PC-9 (cell line): Measurements from ENCODE around the gene ING2. TPM values are rescaled to one million over a fixed set of nuclear protein-coding genes. Genes with fewer than 3 reads are reported as not detected.

Source experiments
- BruUV-seq: library from RNA; stranded (reverse); fragments of 400-500 nt; replicated peaks from 2 replicates; lab custom pipeline; 2021; lab: Mats Ljungman, UMichigan
- CTCF ChIA-PET: fragments of 300-600 bp; sonication (Branson Sonifier 250); formaldehyde crosslinking; loops from one replicate; lab custom pipeline; 2022; ENCODE audit warnings: antibody characterized with exemption; lab: Charles Lee
- POLR2A ChIA-PET: fragments of 300-600 bp; sonication (Branson Sonifier 250); formaldehyde crosslinking; loops from one replicate; lab custom pipeline; 2022; ENCODE audit warnings: antibody characterized with exemption; ENCODE audit not compliant: unreplicated experiment; lab: Charles Lee
- DNase-seq, 2 experiments: peaks; one replicate each; pipeline versions ENCODE4 v3.0.0 to v3.0.0-alpha.2; 2015 to 2022; ENCODE audit warnings: mixed read lengths in 1 of 2
- H2AFZ ChIP-seq: fragments of 200-600 bp; sonication (generic); 2 replicates; pipeline ENCODE4 v1.8.1; 2017; ENCODE audit warnings: antibody characterized with exemption
- H3F3A ChIP-seq: fragments of 200-600 bp; sonication (generic); 2 replicates; pipeline ENCODE4 v1.8.1; 2017; ENCODE audit warnings: antibody characterized with exemption, mild to moderate bottlenecking, low read depth; ENCODE audit not compliant: insufficient read depth
- H3K27ac ChIP-seq: fragments of 200-600 bp; sonication (generic); 2 replicates; pipeline ENCODE4 v1.6.1; 2016; ENCODE audit warnings: mixed run types
- H3K27me3 ChIP-seq: fragments of 200-600 bp; sonication (generic); 2 replicates; pipeline ENCODE4 v1.6.1; 2016; ENCODE audit warnings: low read depth, mixed run types; ENCODE audit not compliant: insufficient read depth
- H3K36me3 ChIP-seq: fragments of 200-600 bp; sonication (generic); 2 replicates; pipeline ENCODE4 v1.6.1; 2016; ENCODE audit warnings: low read depth, mixed run types
- H3K4me1 ChIP-seq: fragments of 200-600 bp; sonication (generic); replicated peaks from 2 replicates; pipeline ENCODE4 v1.6.1; 2016; ENCODE audit warnings: mixed run types; ENCODE audit not compliant: insufficient read depth
- H3K4me2 ChIP-seq: fragments of 200-600 bp; sonication (generic); 2 replicates; pipeline ENCODE4 v1.6.1; 2017; ENCODE audit warnings: mixed run types
- H3K4me3 ChIP-seq: fragments of 200-600 bp; sonication (generic); 2 replicates; pipeline ENCODE4 v1.6.1; 2016; ENCODE audit warnings: mixed run types
- H3K79me2 ChIP-seq: fragments of 200-600 bp; sonication (generic); 2 replicates; pipeline ENCODE4 v1.6.1; 2017; ENCODE audit warnings: low read depth, mixed run types
- H3K9me2 ChIP-seq: fragments of 200-600 bp; sonication (generic); 2 replicates; pipeline ENCODE4 v1.8.1; 2017; ENCODE audit warnings: mild to moderate bottlenecking; ENCODE audit not compliant: insufficient read depth
- H3K9me3 ChIP-seq: fragments of 200-600 bp; sonication (generic); 2 replicates; pipeline ENCODE4 v1.8.1; 2016; ENCODE audit warnings: low read depth; ENCODE audit not compliant: insufficient read depth
- H4K20me1 ChIP-seq: fragments of 200-600 bp; sonication (generic); 2 replicates; pipeline ENCODE4 v1.8.1; 2017; ENCODE audit not compliant: insufficient read depth
- EZH2 ChIP-seq: fragments of 200-600 bp; sonication (generic); IDR thresholded peaks from 2 replicates; pipeline ENCODE4 v1.8.0; 2017; ENCODE audit warnings: antibody characterized with exemption, low read depth
- intact Hi-C: fragments of 100-400 bp; cut with micrococcal nuclease; formaldehyde crosslinking; loops from one replicate; pipeline ENCODE4 v1.10.0; 2022; ENCODE audit not compliant: unreplicated experiment
- total RNA-seq: library from RNA; stranded (reverse); gene quantifications from 2 replicates; pipeline ENCODE4 v1.2.3, GENCODE V29; 2021
- TF ChIP-seq, protein P1 (sequence below): fragments of 200-600 bp; sonication (generic); conservative IDR thresholded peaks from 2 replicates; pipeline ENCODE4 v1.6.1; 2017; ENCODE audit warnings: mixed run types, antibody characterized with exemption, mild to moderate bottlenecking, moderate library complexity

The ING2 gene
- total RNA-seq, 1 experiment from 2014 or later, result 11.6 TPM

DNA sequence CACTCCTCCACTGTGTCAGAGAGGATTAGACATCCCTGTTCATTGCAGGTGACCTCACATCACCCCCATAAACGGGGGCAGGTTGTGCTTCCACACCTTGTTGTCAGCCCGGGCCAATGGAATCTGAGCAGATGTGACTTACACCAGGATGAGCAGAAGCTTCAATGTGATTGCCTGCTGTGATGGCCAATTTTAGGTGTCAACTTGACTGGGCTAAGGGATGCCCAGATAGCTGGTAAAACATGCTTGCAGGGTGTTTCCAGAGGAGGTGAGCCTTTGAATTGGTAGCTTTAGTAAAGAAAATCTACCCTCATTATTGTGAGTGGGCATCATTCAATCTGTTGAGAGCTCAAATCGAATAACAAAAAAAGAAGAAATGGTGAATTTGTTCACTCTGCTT, 52.1 kb downstream of the ING2 start:
- H3K4me3 ChIP-seq, result no peak overlapping the region
- H3K79me2 ChIP-seq, result no peaks in the 10 kb centered on the region
- H3K9me2 ChIP-seq, result no peaks in the 10 kb centered on the region
- ChIA-PET CTCF (no interaction called here), POLR2A (interaction anchor here (0.7 kb wide), 1 partner anchor 9 kb away, joined by 4 read pairs; no protein-coding TSS in a partner anchor)
- no peak overlapping the region for H3K4me2 ChIP-seq
- no peak overlapping the region for H3K27ac ChIP-seq
- no peaks in the 10 kb centered on the region for H3F3A ChIP-seq
- H3K27me3 ChIP-seq, result no peaks in the 10 kb centered on the region
- no peak for TF ChIP-seq EZH2
- TF ChIP-seq, protein P1, sequence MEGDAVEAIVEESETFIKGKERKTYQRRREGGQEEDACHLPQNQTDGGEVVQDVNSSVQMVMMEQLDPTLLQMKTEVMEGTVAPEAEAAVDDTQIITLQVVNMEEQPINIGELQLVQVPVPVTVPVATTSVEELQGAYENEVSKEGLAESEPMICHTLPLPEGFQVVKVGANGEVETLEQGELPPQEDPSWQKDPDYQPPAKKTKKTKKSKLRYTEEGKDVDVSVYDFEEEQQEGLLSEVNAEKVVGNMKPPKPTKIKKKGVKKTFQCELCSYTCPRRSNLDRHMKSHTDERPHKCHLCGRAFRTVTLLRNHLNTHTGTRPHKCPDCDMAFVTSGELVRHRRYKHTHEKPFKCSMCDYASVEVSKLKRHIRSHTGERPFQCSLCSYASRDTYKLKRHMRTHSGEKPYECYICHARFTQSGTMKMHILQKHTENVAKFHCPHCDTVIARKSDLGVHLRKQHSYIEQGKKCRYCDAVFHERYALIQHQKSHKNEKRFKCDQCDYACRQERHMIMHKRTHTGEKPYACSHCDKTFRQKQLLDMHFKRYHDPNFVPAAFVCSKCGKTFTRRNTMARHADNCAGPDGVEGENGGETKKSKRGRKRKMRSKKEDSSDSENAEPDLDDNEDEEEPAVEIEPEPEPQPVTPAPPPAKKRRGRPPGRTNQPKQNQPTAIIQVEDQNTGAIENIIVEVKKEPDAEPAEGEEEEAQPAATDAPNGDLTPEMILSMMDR, result no peak
- no peak for DNase-seq
- H3K4me1 ChIP-seq, result no peaks in the 10 kb centered on the region
- no peaks in the 10 kb centered on the region for H4K20me1 ChIP-seq
- no TSS peak for BruUV-seq
- H3K9me3 ChIP-seq, result no peaks in the 10 kb centered on the region
- no peaks in the 10 kb centered on the region for H3K36me3 ChIP-seq
- intact Hi-C loops, result no loop called here
- H2AFZ ChIP-seq, result no peak overlapping the region

DNA sequence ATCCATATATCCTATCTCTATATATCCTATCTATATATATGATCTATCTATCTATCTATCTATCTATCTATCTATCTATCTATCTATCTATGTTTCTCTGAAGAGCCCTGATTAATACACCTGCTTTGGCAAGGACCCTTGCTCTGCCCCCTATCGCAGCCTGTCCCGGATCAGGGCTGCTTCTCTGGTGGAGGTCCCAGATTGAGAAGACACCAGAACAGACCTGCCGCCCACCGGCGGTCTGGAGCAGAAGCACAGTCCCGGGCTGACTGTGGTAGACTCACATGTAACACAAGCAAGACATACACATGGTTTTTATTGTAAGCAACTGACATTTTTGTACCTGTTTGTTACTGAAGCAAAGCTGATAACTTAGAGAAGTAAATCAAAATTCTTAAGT, 52.8 kb downstream of the ING2 start:
- Histone ChIP-seq H2AFZ (no peak overlapping the region), H3K4me2 (no peak overlapping the region), H4K20me1 (no peaks in the 10 kb centered on the region), H3F3A (no peaks in the 10 kb centered on the region), H3K27ac (no peak overlapping the region), H3K36me3 (no peaks in the 10 kb centered on the region), H3K79me2 (no peaks in the 10 kb centered on the region), H3K9me2 (no peaks in the 10 kb centered on the region), H3K9me3 (no peaks in the 10 kb centered on the region), H3K4me1 (no peaks in the 10 kb centered on the region), H3K27me3 (no peaks in the 10 kb centered on the region), H3K4me3 (no peak overlapping the region)
- CTCF ChIA-PET, result no interaction called here
- DNase-seq, result no peak
- TF ChIP-seq EZH2, result no peak
- TF ChIP-seq, protein P1, result no peak
- intact Hi-C loops, result no loop called here
- POLR2A ChIA-PET, result no interaction called here
- no TSS peak for BruUV-seq

DNA sequence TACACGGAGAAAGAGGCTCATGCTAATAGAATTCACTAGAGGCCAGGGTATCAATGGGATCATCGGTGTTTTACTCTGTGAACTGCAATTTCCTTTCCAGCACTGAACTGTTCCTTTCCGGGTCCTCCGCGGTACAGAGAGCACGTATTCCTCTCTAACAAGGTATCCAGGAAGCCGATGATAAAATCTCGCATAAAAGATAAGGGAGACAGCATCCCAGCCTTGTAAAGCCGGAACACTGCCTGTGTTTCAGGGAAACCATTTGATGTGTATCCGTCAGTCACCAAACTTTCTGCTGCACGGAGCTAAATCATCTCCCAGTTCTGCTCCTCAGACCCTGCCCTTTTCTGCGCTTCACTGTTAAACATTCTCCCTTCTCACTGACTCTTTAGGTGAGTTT, 54.0 kb downstream of the ING2 start:
- no peak overlapping the region for H2AFZ ChIP-seq
- POLR2A ChIA-PET, result no interaction called here
- H4K20me1 ChIP-seq, result no peaks in the 10 kb centered on the region
- DNase-seq, result no peak
- no peaks in the 10 kb centered on the region for H3K9me2 ChIP-seq
- intact Hi-C loops, result no loop called here
- TF ChIP-seq EZH2, result no peak
- TF ChIP-seq, protein P1, result no peak
- H3K27ac ChIP-seq, result no peak overlapping the region
- H3F3A ChIP-seq, result no peaks in the 10 kb centered on the region
- no peaks in the 10 kb centered on the region for H3K9me3 ChIP-seq
- no peaks in the 10 kb centered on the region for H3K79me2 ChIP-seq
- H3K36me3 ChIP-seq, result no peaks in the 10 kb centered on the region
- H3K4me2 ChIP-seq, result no peak overlapping the region
- CTCF ChIA-PET, result no interaction called here
- no peaks in the 10 kb centered on the region for H3K4me1 ChIP-seq
- BruUV-seq, result no TSS peak
- no peaks in the 10 kb centered on the region for H3K27me3 ChIP-seq
- no peak overlapping the region for H3K4me3 ChIP-seq
